GM18526 (cell line): ENCODE results near the gene VAMP7.

ENCODE experiments used
- POLR2A ChIP-seq: IDR thresholded peaks from 3 replicates; pipeline ENCODE4 v1.6.1; 2011; ENCODE audit not compliant: insufficient read length; ENCODE audit errors: extremely low read depth

The VAMP7 gene

GRCh38 chrX:155881158-155881993 is at the start of gene VAMP7:
VAMP7 (plus strand) TSS chrX:155881345; CDS start chrX:155889467, 8,122 bp downstream.
- TF ChIP-seq POLR2A: peak; percentile 82

- no peak for TF ChIP-seq POLR2A
Observed at GRCh38 chrX:155841232-155841631, 39.9 kb upstream of the VAMP7 start.

GRCh38 chrX:155857561-155857960 is 23.6 kb upstream of the VAMP7 start:
- no peak for TF ChIP-seq POLR2A

GRCh38 chrX:155864655-155865054 is 16.5 kb upstream of the VAMP7 start:
- no peak for TF ChIP-seq POLR2A

GRCh38 chrX:155865193-155865592 is 16.0 kb upstream of the VAMP7 start:
- no peak for TF ChIP-seq POLR2A

GRCh38 chrX:155867821-155868220 is 13.3 kb upstream of the VAMP7 start:
- no peak for TF ChIP-seq POLR2A

- no peak for TF ChIP-seq POLR2A
Observed at GRCh38 chrX:155870958-155871357, 10.2 kb upstream of the VAMP7 start.

- TF ChIP-seq POLR2A: no peak
Observed at GRCh38 chrX:155871934-155872333, 9.2 kb upstream of the VAMP7 start.

GRCh38 chrX:155873188-155873587 is 8.0 kb upstream of the VAMP7 start:
- TF ChIP-seq POLR2A: no peak

GRCh38 chrX:155874571-155875244 is 6.4 kb upstream of the VAMP7 start:
- TF ChIP-seq POLR2A: no peak

GRCh38 chrX:155876704-155877103 is 4.4 kb upstream of the VAMP7 start:
- TF ChIP-seq POLR2A: no peak

GRCh38 chrX:155877288-155877687 is 3.9 kb upstream of the VAMP7 start:
- no peak for TF ChIP-seq POLR2A

- TF ChIP-seq POLR2A: no peak
Observed at GRCh38 chrX:155880586-155881157, 473 bp upstream of the VAMP7 start.

- TF ChIP-seq POLR2A: no peak
Observed at GRCh38 chrX:155886409-155886808, 5.3 kb downstream of the VAMP7 start.

- TF ChIP-seq POLR2A: no peak
Observed at GRCh38 chrX:155888139-155888538, 7.0 kb downstream of the VAMP7 start.

- TF ChIP-seq POLR2A: no peak
Observed at GRCh38 chrX:155889328-155889727, 8.2 kb downstream of the VAMP7 start.

GRCh38 chrX:155891446-155892210 is 10.5 kb downstream of the VAMP7 start:
- no peak for TF ChIP-seq POLR2A
